ENCODE data around the gene CXorf38. TPM values are rescaled to one million over a fixed set of nuclear protein-coding genes. Genes with fewer than 3 reads are reported as not detected.

CXorf38 gene
- total RNA-seq, 1 donor from 2014 or later, result 7.1 TPM

- no peaks in the 10 kb centered on the region for H3K27me3 Mint-ChIP-seq (ENCODE audit: low read depth)
- no peaks in the 10 kb centered on the region for H3K9me3 Mint-ChIP-seq
- no peak overlapping the region for H3K4me3 Mint-ChIP-seq
- H3K4me1 Mint-ChIP-seq, result no peaks in the 10 kb centered on the region
- peaks cover 16% of the 10 kb centered on the region for H3K36me3 Mint-ChIP-seq (ENCODE audit: low read depth)
- H3K27ac Mint-ChIP-seq (ENCODE audit: unreplicated experiment), result no peak overlapping the region
- TF ChIP-seq CTCF (conservative IDR thresholded peaks at IDR 0.05), result no peak
- DNase-seq (ENCODE audit: low read depth, low spot score), result no peak
Observed at GRCh38 chrX:40632199-40632598, 15.2 kb downstream of the CXorf38 start.

GRCh38 chrX:40628506-40628905, 18.9 kb downstream of the CXorf38 start:
- H3K27ac Mint-ChIP-seq (ENCODE audit: unreplicated experiment), result no peak overlapping the region
- peaks cover 3% of the 10 kb centered on the region for H3K9me3 Mint-ChIP-seq
- no peaks in the 10 kb centered on the region for H3K4me1 Mint-ChIP-seq
- peaks cover 13% of the 10 kb centered on the region for H3K36me3 Mint-ChIP-seq (ENCODE audit: low read depth)
- H3K4me3 Mint-ChIP-seq, result no peak overlapping the region
- TF ChIP-seq CTCF (conservative IDR thresholded peaks at IDR 0.05), result no peak
- H3K27me3 Mint-ChIP-seq (ENCODE audit: low read depth), result no peaks in the 10 kb centered on the region
- no peak for DNase-seq (ENCODE audit: low read depth, low spot score)

GRCh38 chrX:40625294-40625693, 22.1 kb downstream of the CXorf38 start:
- Mint-ChIP-seq H3K27ac (ENCODE audit: unreplicated experiment) (no peak overlapping the region), H3K9me3 (peaks cover 3% of the 10 kb centered on the region), H3K27me3 (ENCODE audit: low read depth) (no peaks in the 10 kb centered on the region), H3K4me1 (no peaks in the 10 kb centered on the region), H3K36me3 (ENCODE audit: low read depth) (peaks cover 9% of the 10 kb centered on the region), H3K4me3 (no peak overlapping the region)
- no peak for DNase-seq (ENCODE audit: low read depth, low spot score)
- no peak for TF ChIP-seq CTCF (conservative IDR thresholded peaks at IDR 0.05)

GRCh38 chrX:40623665-40624064, 23.7 kb downstream of the CXorf38 start:
- no peak for TF ChIP-seq CTCF (conservative IDR thresholded peaks at IDR 0.05)
- peaks cover 3% of the 10 kb centered on the region for H3K9me3 Mint-ChIP-seq
- H3K27ac Mint-ChIP-seq (ENCODE audit: unreplicated experiment), result no peak overlapping the region
- H3K4me3 Mint-ChIP-seq, result no peak overlapping the region
- H3K36me3 Mint-ChIP-seq (ENCODE audit: low read depth), result peaks cover 9% of the 10 kb centered on the region
- no peaks in the 10 kb centered on the region for H3K27me3 Mint-ChIP-seq (ENCODE audit: low read depth)
- DNase-seq (ENCODE audit: low read depth, low spot score), result no peak
- no peaks in the 10 kb centered on the region for H3K4me1 Mint-ChIP-seq

- no peak for TF ChIP-seq CTCF (conservative IDR thresholded peaks at IDR 0.05)
- peaks cover 3% of the 10 kb centered on the region for H3K9me3 Mint-ChIP-seq
- DNase-seq (ENCODE audit: low read depth, low spot score), result no peak
- H3K36me3 Mint-ChIP-seq (ENCODE audit: low read depth), result peaks cover 6% of the 10 kb centered on the region
- H3K27me3 Mint-ChIP-seq (ENCODE audit: low read depth), result no peaks in the 10 kb centered on the region
- no peak within 1 kb of the TSS for H3K4me3 Mint-ChIP-seq
- H3K27ac Mint-ChIP-seq (ENCODE audit: unreplicated experiment), result no peak within 1 kb of the TSS
- no peaks in the 10 kb centered on the region for H3K4me1 Mint-ChIP-seq
Observed at GRCh38 chrX:40623139-40623536, 24.2 kb downstream of the CXorf38 start, which contains the start of gene MPC1L. MPC1L (plus strand) TSS chrX:40623428; CDS start chrX:40623566, 138 bp downstream.

Measured in neural crest cell (in vitro differentiated cells).